ENCODE data around the gene EPC2. TPM values are rescaled to one million over a fixed set of nuclear protein-coding genes. Genes with fewer than 3 reads are reported as not detected.

EPC2 gene
- total and polyA plus RNA-seq, 2 of the 8 experiments (the other 6 are each of a cell fraction or from before 2014, with no cell fraction given), result 16.1 to 25.7 TPM

DNA sequence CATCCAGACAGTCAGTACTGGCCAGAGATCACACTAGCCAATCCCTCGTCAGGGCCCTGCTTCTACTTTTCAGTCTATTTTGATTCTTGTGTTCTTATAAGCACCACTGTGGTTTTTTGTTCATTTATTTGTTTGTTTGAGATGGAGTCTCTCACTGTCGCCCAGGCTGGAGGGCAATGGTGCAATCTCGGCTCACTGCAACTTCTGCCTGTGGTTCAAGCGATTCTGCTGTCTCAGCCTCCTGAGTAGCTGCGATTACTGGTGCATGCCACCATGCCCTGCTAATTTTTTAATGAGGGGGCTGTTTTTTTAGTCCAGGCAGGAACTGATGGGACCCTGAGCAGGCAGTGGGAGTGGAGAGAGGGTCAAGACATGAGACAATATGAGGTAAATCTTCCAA lies 165.5 kb downstream of the EPC2 start:
- H3K56ac ChIP-seq (replicated peaks; ENCODE audit: insufficient read length, low read depth, low read length), result no peak overlapping the region
- FAIRE-seq, result no peak
- no peak overlapping the region for H2BK12ac ChIP-seq (ENCODE audit: low read depth, low read length)
- no peak overlapping the region for H4K5ac ChIP-seq (ENCODE audit: insufficient read length, low read depth, low read length)
- H2BK5ac ChIP-seq (ENCODE audit: low read depth, low read length), result 0 out of 2 replicates have a peak overlapping the region, but pooled peaks have one; percentile 2
- H3K9me3 ChIP-seq (ENCODE audit: insufficient read depth in 2 of 2, low read depth in 1 of 2, low read length in 1 of 2), result 0 out of 4 replicates have a peak, but pooled peaks cover 0 to 3% of the 10 kb centered on the region in 2 experiments
- no peak overlapping the region for H2AFZ ChIP-seq (ENCODE audit: low read length)
- H3K18ac ChIP-seq (ENCODE audit: extremely low read depth, low read length), result no peak overlapping the region; the same call in 1 of the 2 replicates
- H3K4me3 ChIP-seq (ENCODE audit: extremely low read depth in 1 of 4, insufficient read depth in 2 of 4, low read depth in 3 of 4, low read length in 4 of 4), result no peak overlapping the region
- no peaks in the 10 kb centered on the region for H4K20me1 ChIP-seq (replicated peaks in 1 of 2; ENCODE audit: control insufficient read depth in 1 of 2, insufficient read depth in 2 of 2, low read length in 2 of 2)
- H2AK5ac ChIP-seq (ENCODE audit: low read depth, low read length), result no peak overlapping the region
- no peak overlapping the region for H3K23ac ChIP-seq (ENCODE audit: insufficient read length)
- no peak overlapping the region for H3K9ac ChIP-seq (replicated peaks in 1 of 4; ENCODE audit: extremely low read depth in 1 of 4, low read depth in 3 of 4, low read length in 3 of 4)
- DNase-seq (ENCODE audit: low read depth in 1 of 2, low spot score in 2 of 2), result peak in 1 of 2 experiments; percentile 41
- H3K4me2 ChIP-seq (ENCODE audit: insufficient read depth in 1 of 2, low read depth in 2 of 2, low read length in 2 of 2), result no peak overlapping the region
- H3K27me3 ChIP-seq (replicated peaks in 1 of 4; ENCODE audit: control insufficient read depth in 3 of 4, extremely low read depth in 1 of 4, insufficient read depth in 3 of 4, low read length in 3 of 4), result no peaks in the 10 kb centered on the region; a peak in 1 of 7 replicates
- H2BK15ac ChIP-seq (ENCODE audit: low read length), result no peak overlapping the region
- H4K91ac ChIP-seq (replicated peaks; ENCODE audit: insufficient read length, low read length), result no peak overlapping the region
- H3K79me2 ChIP-seq (ENCODE audit: control insufficient read depth in 1 of 2, insufficient read depth in 2 of 2, low read length in 2 of 2), result no peaks in the 10 kb centered on the region
- H4K8ac ChIP-seq (ENCODE audit: extremely low read depth, insufficient read depth, low read length), result no peak overlapping the region
- no peaks in the 10 kb centered on the region for H3K36me3 ChIP-seq (ENCODE audit: control insufficient read depth in 2 of 4, insufficient read depth in 4 of 4, low read length in 3 of 4)
- no peak overlapping the region for H2BK120ac ChIP-seq (replicated peaks; ENCODE audit: low read depth, low read length)
- no peak overlapping the region for H3K14ac ChIP-seq (ENCODE audit: insufficient read length)
- TF ChIP-seq JUN (IDR thresholded peaks at IDR 0.05; ENCODE audit: low read depth, low read length) (no peak), MAFK (IDR thresholded peaks at IDR 0.05; ENCODE audit: low read depth, low read length) (no peak), BCL11A (IDR thresholded peaks at IDR 0.05; ENCODE audit: low read depth in 2 of 2, low read length in 2 of 2) (no peak), FOSL1 (IDR thresholded peaks at IDR 0.05; ENCODE audit: insufficient read depth, low read depth, low read length) (no peak), CHD1 (IDR thresholded peaks at IDR 0.05; ENCODE audit: low read depth, low read length) (no peak), BRCA1 (IDR thresholded peaks at IDR 0.05; ENCODE audit: low read depth, low read length) (no peak), RNF2 (IDR thresholded peaks at IDR 0.05; ENCODE audit: borderline replicate concordance, low read depth, low read length, missing control alignments, poor library complexity, severe bottlenecking) (no peak), KDM4A (IDR thresholded peaks at IDR 0.05; ENCODE audit: low read depth, low read length, severe bottlenecking) (no peak), JUND (IDR thresholded peaks at IDR 0.05; ENCODE audit: low read length) (no peak), RXRA (IDR thresholded peaks at IDR 0.05; ENCODE audit: insufficient read depth, low read depth, low read length) (no peak), SUZ12 (IDR thresholded peaks at IDR 0.05; ENCODE audit: low read length) (no peak), POLR2A (IDR thresholded peaks at IDR 0.05; ENCODE audit: control extremely low read depth in 1 of 2, low read depth in 2 of 2, low read length in 2 of 2) (no peak), KDM5A (IDR thresholded peaks at IDR 0.05; ENCODE audit: low read length) (no peak), SIX5 (IDR thresholded peaks at IDR 0.05; ENCODE audit: low read depth, low read length) (no peak)
- no peak overlapping the region for H3K27ac ChIP-seq (ENCODE audit: low read depth, low read length)
- no peaks in the 10 kb centered on the region for H3K23me2 ChIP-seq (ENCODE audit: low read depth, low read length)
- ChIA-PET POLR2A (ENCODE audit: partially characterized antibody) (no interaction called here), CTCF (ENCODE audit: partially characterized antibody) (no interaction called here)
- H2BK20ac ChIP-seq (ENCODE audit: low read length), result peak overlapping the region; percentile 80; the same call in 1 of the 2 replicates
- WGBS, 2 experiments (ENCODE audit: extremely low coverage in 1 of 2, insufficient coverage in 1 of 2, insufficient read length in 1 of 2, insufficient replicate concordance in 2 of 2, low coverage in 1 of 2, low lambda C conversion rate in 2 of 2, missing lambda C conversion rate in 1 of 2), result 88% methylated on average over 5 of the region's 5 CpGs; no CpG with 5 or more reads in 1 of the 2 experiments
- no peaks in the 10 kb centered on the region for H3K79me1 ChIP-seq (ENCODE audit: low read depth, low read length)
- peaks cover 0 to 22% (median 2%) of the 10 kb centered on the region in 4 experiments; a peak in 5 of 7 replicates for H3K4me1 ChIP-seq (replicated peaks in 1 of 4; ENCODE audit: control insufficient read depth in 3 of 4, insufficient read depth in 4 of 4, low read length in 3 of 4)
- no peak overlapping the region for H3K4ac ChIP-seq (replicated peaks; ENCODE audit: insufficient read length, low read depth, low read length)

All from H1 (cell line).